ENCODE data around the gene TTC38. TPM values are rescaled to one million over a fixed set of nuclear protein-coding genes. Genes with fewer than 3 reads are reported as not detected.
"Not testable (repeated sequence)": the region's sequence is repeated elsewhere in the genome, so short reads cannot be mapped to it uniquely, and the experiment has no call there.

TTC38 gene
- polyA plus RNA-seq, 3 donors from 2014 or later, result 190 to 290 (median 205) TPM

DNA sequence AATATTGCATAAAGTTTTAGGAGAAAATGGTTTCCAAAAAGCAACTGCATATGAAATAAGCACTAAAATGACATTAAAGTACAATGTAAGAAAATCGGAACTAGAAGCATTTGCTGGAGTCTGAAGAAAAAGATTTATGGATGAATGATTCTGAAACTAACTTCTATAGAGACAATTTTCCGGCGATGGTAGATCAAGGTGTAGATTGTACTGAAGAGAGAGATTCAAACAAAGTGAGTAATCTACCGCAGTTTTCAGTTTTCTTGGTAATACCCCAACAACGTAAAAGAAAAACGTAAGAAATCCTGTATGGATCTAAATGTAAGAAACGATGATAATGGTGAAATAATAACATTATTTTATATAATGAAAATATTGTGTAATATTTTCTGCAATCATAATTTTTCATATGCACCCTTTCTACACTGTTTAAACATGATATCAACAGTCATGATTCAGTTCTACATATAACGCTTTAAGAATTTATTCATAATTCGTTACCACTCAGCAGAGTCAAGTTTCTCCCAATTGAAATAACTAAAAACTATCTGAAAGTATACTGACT lies 15.9 kb upstream of the TTC38 start:
- Mint-ChIP-seq H3K36me3 (no peaks in the 10 kb centered on the region), H3K27ac (peak overlapping the region in 4 of 6 donors; percentile 72 to 77 (median 74)), H3K4me1 (peaks cover 24 to 35% of the 10 kb centered on the region in 2 donors), H3K4me3 (peak overlapping the region in 3 of 5 donors; percentile 76 to 80 (median 77)), H3K9me3 (no peaks in the 10 kb centered on the region), H3K27me3 (ENCODE audit: low read depth in 3 of 3) (peaks cover 0 to 21% (median 0%) of the 10 kb centered on the region in 3 donors)
- DNase-seq, result no peak

DNA sequence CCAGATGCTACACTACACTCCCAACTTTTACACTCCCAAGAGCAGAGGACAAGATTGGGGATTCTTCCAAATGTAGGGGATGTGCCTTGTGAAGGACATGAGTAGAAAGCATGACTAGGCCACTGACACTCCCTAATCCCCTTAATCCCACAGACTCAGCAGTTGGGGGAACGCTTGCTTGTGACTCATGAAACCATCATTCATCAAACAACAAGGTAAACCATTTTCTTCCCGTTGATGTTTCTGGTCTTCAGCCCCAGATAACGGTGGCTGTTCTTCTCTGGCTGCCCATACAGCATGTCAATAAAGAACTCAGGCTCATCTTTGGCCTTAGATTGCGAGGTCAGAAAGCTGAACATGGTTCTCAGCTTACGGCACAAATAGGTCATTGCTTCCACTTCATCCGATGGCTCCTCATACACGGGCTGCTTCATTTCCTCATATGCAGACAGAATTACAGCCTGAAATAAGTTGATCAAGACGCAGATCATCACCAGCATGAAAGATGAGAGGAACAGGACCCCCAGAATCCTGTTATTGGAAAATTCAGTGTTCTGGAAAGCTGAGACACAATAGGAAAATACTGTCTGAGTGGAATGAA lies 11.3 kb upstream of the TTC38 start:
- H3K4me1 Mint-ChIP-seq, result peaks cover 9 to 25% of the 10 kb centered on the region in 2 donors
- H3K4me3 Mint-ChIP-seq, result no peak overlapping the region
- no peak for DNase-seq
- no peaks in the 10 kb centered on the region for H3K9me3 Mint-ChIP-seq
- H3K27me3 Mint-ChIP-seq (ENCODE audit: low read depth in 3 of 3), result peaks cover 2 to 4% (median 2%) of the 10 kb centered on the region in 3 donors
- peaks cover 0 to 3% (median 0%) of the 10 kb centered on the region in 3 donors for H3K36me3 Mint-ChIP-seq
- H3K27ac Mint-ChIP-seq, result no peak overlapping the region

DNA sequence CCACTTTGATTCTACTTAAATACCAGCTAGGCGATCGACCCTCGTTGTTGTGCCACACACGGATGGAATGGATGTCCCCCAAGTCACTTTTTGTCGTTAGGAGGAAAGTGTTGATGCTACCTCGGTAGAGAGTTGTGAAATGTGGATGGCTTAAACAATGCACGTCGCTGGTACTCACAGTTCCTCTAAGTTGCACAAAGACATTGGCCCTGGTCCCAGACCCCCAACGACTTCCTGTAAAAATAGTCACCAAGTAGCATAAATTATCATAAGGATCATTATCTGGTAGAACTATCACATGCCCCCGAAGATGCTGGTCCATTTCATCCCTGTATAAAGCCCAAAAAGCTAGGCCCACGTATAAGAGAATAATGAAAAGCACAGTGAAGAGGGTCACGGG lies 8.4 kb upstream of the TTC38 start:
- no peak overlapping the region for H3K27ac Mint-ChIP-seq
- H3K36me3 Mint-ChIP-seq, result peaks cover 0 to 3% (median 0%) of the 10 kb centered on the region in 3 donors
- DNase-seq, result no peak
- H3K27me3 Mint-ChIP-seq (ENCODE audit: low read depth in 3 of 3), result peaks cover 2 to 9% (median 2%) of the 10 kb centered on the region in 3 donors
- peaks cover 21 to 28% of the 10 kb centered on the region in 2 donors for H3K4me1 Mint-ChIP-seq
- no peaks in the 10 kb centered on the region for H3K9me3 Mint-ChIP-seq
- no peak overlapping the region for H3K4me3 Mint-ChIP-seq

GRCh38 chr22:46260038-46260437 lies 7.8 kb upstream of the TTC38 start:
- no peak overlapping the region for H3K27ac Mint-ChIP-seq
- no peak overlapping the region for H3K4me3 Mint-ChIP-seq
- peaks cover 27 to 33% of the 10 kb centered on the region in 2 donors for H3K4me1 Mint-ChIP-seq
- H3K9me3 Mint-ChIP-seq, result no peaks in the 10 kb centered on the region
- peaks cover 2 to 9% (median 2%) of the 10 kb centered on the region in 3 donors for H3K27me3 Mint-ChIP-seq (ENCODE audit: low read depth in 3 of 3)
- peaks cover 0 to 3% (median 0%) of the 10 kb centered on the region in 3 donors for H3K36me3 Mint-ChIP-seq
- DNase-seq, result no peak

GRCh38 chr22:46262449-46263215 lies 5.2 kb upstream of the TTC38 start:
- H3K4me1 Mint-ChIP-seq, result peaks cover 49 to 58% of the 10 kb centered on the region in 2 donors
- H3K9me3 Mint-ChIP-seq, result no peaks in the 10 kb centered on the region
- peak overlapping the region in 5 of 6 donors; percentile 76 to 89 (median 80) for H3K27ac Mint-ChIP-seq
- H3K27me3 Mint-ChIP-seq (ENCODE audit: low read depth in 3 of 3), result peaks cover 2 to 7% (median 7%) of the 10 kb centered on the region in 3 donors
- peak overlapping the region; percentile 70 to 86 (median 76) for H3K4me3 Mint-ChIP-seq
- DNase-seq, result peak; percentile 81 to 82 (median 82)
- H3K36me3 Mint-ChIP-seq, result no peaks in the 10 kb centered on the region

GRCh38 chr22:46263216-46263590 lies 4.6 kb upstream of the TTC38 start, which contains the start of gene PKDREJ:
PKDREJ (minus strand) TSS chr22:46263343; CDS start chr22:46263322, 21 bp downstream.
- H3K27ac Mint-ChIP-seq, result peak within 1 kb of the TSS; percentile 76 to 89 (median 82)
- H3K9me3 Mint-ChIP-seq, result no peaks in the 10 kb centered on the region
- no peaks in the 10 kb centered on the region for H3K36me3 Mint-ChIP-seq
- DNase-seq, result no peak
- peaks cover 2 to 7% (median 7%) of the 10 kb centered on the region in 3 donors for H3K27me3 Mint-ChIP-seq (ENCODE audit: low read depth in 3 of 3)
- H3K4me1 Mint-ChIP-seq, result peaks cover 51 to 61% of the 10 kb centered on the region in 2 donors
- peak within 1 kb of the TSS; percentile 70 to 86 (median 79) for H3K4me3 Mint-ChIP-seq

DNA sequence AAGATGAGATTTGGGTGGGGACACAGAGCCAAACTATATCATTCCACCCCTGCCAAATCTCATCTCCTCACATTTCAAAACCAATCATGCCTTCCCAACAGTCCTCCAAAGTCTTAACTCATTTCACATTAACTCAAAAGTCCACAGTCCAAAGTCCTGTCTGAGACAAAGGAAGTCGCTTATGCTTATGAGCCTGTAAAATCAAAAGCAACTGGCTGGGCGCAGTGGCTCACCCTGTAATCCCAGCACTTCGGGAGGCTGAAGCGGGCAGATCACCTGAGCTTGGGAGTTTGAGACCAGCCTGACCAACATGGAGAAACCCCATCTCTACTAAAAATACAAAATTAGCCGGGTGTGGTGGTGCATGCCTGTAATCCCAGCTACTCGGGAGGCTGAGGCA lies 3.3 kb upstream of the TTC38 start:
- H3K4me3 Mint-ChIP-seq, result peak overlapping the region in 4 of 5 donors; percentile 68 to 86 (median 80)
- H3K27ac Mint-ChIP-seq, result peak overlapping the region in 5 of 6 donors; percentile 51 to 89 (median 83)
- not testable (repeated sequence) for H3K27me3 Mint-ChIP-seq (ENCODE audit: low read depth in 3 of 3); DNase-seq; H3K9me3 Mint-ChIP-seq; H3K36me3 Mint-ChIP-seq
- H3K4me1 Mint-ChIP-seq, result peaks cover 63 to 72% of the 10 kb centered on the region in 2 donors

GRCh38 chr22:46265627-46266026 lies 2.2 kb upstream of the TTC38 start:
- Mint-ChIP-seq H3K4me3 (peak overlapping the region; percentile 18 to 79 (median 41)), H3K36me3 (peaks cover 0 to 10% (median 3%) of the 10 kb centered on the region in 3 donors), H3K27ac (peak overlapping the region in 2 of 6 donors; percentile 62 to 70), H3K4me1 (peaks cover 73 to 82% of the 10 kb centered on the region in 2 donors)
- H3K9me3 Mint-ChIP-seq; H3K27me3 Mint-ChIP-seq (ENCODE audit: low read depth in 3 of 3); DNase-seq: not testable (repeated sequence)

DNA sequence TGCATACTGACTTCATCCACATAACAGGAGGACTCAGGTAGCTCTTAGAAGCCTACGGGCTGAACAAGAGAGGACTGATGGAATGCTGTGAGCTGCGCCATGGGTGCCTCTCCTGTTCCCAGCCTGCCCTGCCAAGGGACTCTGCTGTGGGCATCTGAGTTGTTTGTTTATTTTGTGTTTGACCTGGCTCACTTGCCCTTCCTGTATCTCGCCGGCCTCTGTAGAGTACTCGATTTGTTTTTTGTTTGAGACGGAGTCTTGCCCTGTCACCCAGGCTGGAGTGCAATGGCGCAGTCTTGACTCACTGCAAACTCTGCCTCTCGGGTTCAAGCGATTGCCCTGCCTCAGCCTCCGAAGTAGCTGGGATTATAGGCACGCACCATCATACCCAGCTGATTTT lies 1.8 kb downstream of the TTC38 start:
- H3K27ac Mint-ChIP-seq, result peak overlapping the region in 5 of 6 donors; percentile 29 to 88 (median 81)
- DNase-seq, result no peak
- H3K36me3 Mint-ChIP-seq, result peaks cover 0 to 19% (median 10%) of the 10 kb centered on the region in 3 donors
- no peaks in the 10 kb centered on the region for H3K9me3 Mint-ChIP-seq
- peaks cover 0 to 5% (median 2%) of the 10 kb centered on the region in 3 donors for H3K27me3 Mint-ChIP-seq (ENCODE audit: low read depth in 3 of 3)
- H3K4me1 Mint-ChIP-seq, result peaks cover 55 to 57% of the 10 kb centered on the region in 2 donors
- peak overlapping the region; percentile 87 to 93 (median 93) for H3K4me3 Mint-ChIP-seq

- peaks cover 50 to 54% of the 10 kb centered on the region in 2 donors for H3K4me1 Mint-ChIP-seq
- peak overlapping the region in 1 of 6 donors; percentile 34 for H3K27ac Mint-ChIP-seq
- H3K9me3 Mint-ChIP-seq, result no peaks in the 10 kb centered on the region
- no peak for DNase-seq
- no peak overlapping the region for H3K4me3 Mint-ChIP-seq
- peaks cover 14 to 38% (median 31%) of the 10 kb centered on the region in 3 donors for H3K36me3 Mint-ChIP-seq
- H3K27me3 Mint-ChIP-seq (ENCODE audit: low read depth in 3 of 3), result peaks cover 0 to 5% (median 4%) of the 10 kb centered on the region in 3 donors
Measured at GRCh38 chr22:46272196-46272595, 4.4 kb downstream of the TTC38 start.

- Mint-ChIP-seq H3K27ac (peak overlapping the region in 2 of 6 donors; percentile 34 to 40), H3K4me3 (no peak overlapping the region), H3K9me3 (no peaks in the 10 kb centered on the region)
Measured at GRCh38 chr22:46272762-46273431, 5.1 kb downstream of the TTC38 start.

GRCh38 chr22:46273432-46274148 lies 5.8 kb downstream of the TTC38 start:
- Mint-ChIP-seq H3K9me3 (no peaks in the 10 kb centered on the region), H3K36me3 (peaks cover 20 to 52% (median 45%) of the 10 kb centered on the region in 3 donors), H3K4me3 (no peak overlapping the region), H3K27me3 (ENCODE audit: low read depth in 3 of 3) (peaks cover 0 to 7% (median 0%) of the 10 kb centered on the region in 3 donors), H3K4me1 (peaks cover 53 to 59% of the 10 kb centered on the region in 2 donors), H3K27ac (peak overlapping the region in 1 of 6 donors; percentile 72)
- DNase-seq, result no peak

More at GRCh38 chr22:46272762-46273431, 5.1 kb downstream of the TTC38 start:
- peaks cover 0 to 7% (median 0%) of the 10 kb centered on the region in 3 donors for H3K27me3 Mint-ChIP-seq (ENCODE audit: low read depth in 3 of 3)
- peaks cover 52 to 56% of the 10 kb centered on the region in 2 donors for H3K4me1 Mint-ChIP-seq
- DNase-seq, result no peak
- H3K36me3 Mint-ChIP-seq, result peaks cover 18 to 45% (median 38%) of the 10 kb centered on the region in 3 donors

All from immature natural killer cell (primary cell).